Heart right ventricle (tissue), 16 donors: ENCODE results near the gene INPP5A. TPM values are rescaled to one million over a fixed set of nuclear protein-coding genes. Genes with fewer than 3 reads are reported as not detected.

Experiments
- ATAC-seq, 8 donors: fragments of 200-7000 bp; cut with Tn5 transposase; one replicate each; pipeline ENCODE4 v1.9.1; 2020; ENCODE audit warnings: mild to moderate bottlenecking in 8 of 8, moderate library complexity in 8 of 8, moderate number of reproducible peaks in 1 of 8
- DNase-seq, 2 donors: peaks; one replicate each; pipeline ENCODE4 v3.0.0-alpha.2; 2020
- H3K27ac ChIP-seq, 10 donors: fragments of 200-600 bp; sonication (generic) in 2 of 10; one replicate each; pipeline versions ENCODE4 v1.5.0 to v1.8.0; 2020 to 2022; ENCODE audit warnings: mild to moderate bottlenecking in 3 of 10
- H3K27me3 ChIP-seq, 7 donors: fragments of 200-600 bp; one replicate each; pipeline ENCODE4 v1.8.0; 2021 to 2022; ENCODE audit warnings: mild to moderate bottlenecking in 2 of 7
- H3K36me3 ChIP-seq, 9 donors: fragments of 200-600 bp; sonication (generic) in 1 of 9; one replicate each; pipeline versions ENCODE4 v1.5.0 to v1.8.0; 2020 to 2022; ENCODE audit warnings: mild to moderate bottlenecking in 2 of 9
- H3K4me1 ChIP-seq, 9 donors: fragments of 200-600 bp; sonication (generic) in 1 of 9; one replicate each; pipeline versions ENCODE4 v1.5.0 to v1.8.0; 2020 to 2022; ENCODE audit warnings: mild to moderate bottlenecking in 4 of 9
- H3K4me3 ChIP-seq, 10 donors: fragments of 200-600 bp; sonication (generic) in 2 of 10; one replicate each; pipeline versions ENCODE4 v1.5.0 to v1.8.0; 2020 to 2022; ENCODE audit warnings: mild to moderate bottlenecking in 7 of 10, moderate library complexity in 2 of 10
- H3K9me3 ChIP-seq, 11 donors: fragments of 200-600 bp in 10 of 11; sonication (generic) in 2 of 11; one replicate each; pipeline versions ENCODE4 v1.5.0 to v1.8.0; 2013 to 2022; ENCODE audit warnings: mild to moderate bottlenecking in 2 of 11, control low read depth in 1 of 11, moderate library complexity in 1 of 11
- WGBS, 2 donors: extraction: QIAGEN DNeasy Blood & Tissue Kit; methylation state at CpG; one replicate each; pipeline ENCODE4 v1.1.7; 2013; ENCODE audit warnings: inconsistent platforms in 1 of 2; 5-methylcytosine and 5-hydroxymethylcytosine counted together
- intact Hi-C, 10 donors: fragments of 100-400 bp; cut with DNase I; formaldehyde crosslinking; loops; one replicate each; pipeline versions ENCODE4 v1.11.1 to v1.14.2; 2022
- long read RNA-seq, 3 donors: library from polyadenylated mRNA; unstranded; transcript quantifications; one replicate each; pipeline ENCODE4 v2.0.0, GENCODE V29; 2020 to 2021
- polyA plus RNA-seq, 2 donors: library from polyadenylated mRNA; stranded (reverse); fragments of 200-250 nt; gene quantifications; one replicate each; pipeline ENCODE4 v1.2.3, GENCODE V29; 2013
- total RNA-seq, 10 donors: library from RNA; stranded (reverse); fragmentation: NEBNext Ultra II Directional in 3 of 10; extraction: Animal tissue kit (Norgen Biotek cat#: 25700) in 3 of 10; gene quantifications; one replicate each; pipeline versions ENCODE4 v1.2.1 to v1.2.4, GENCODE V29; 2021 to 2023
- TF ChIP-seq, protein P1 (sequence below), 9 donors: fragments of 200-600 bp; sonication (generic) in 2 of 9; IDR thresholded peaks; one replicate each; pipeline versions ENCODE4 v1.5.0 to v1.8.0; 2021 to 2022; ENCODE audit warnings: antibody characterized with exemption in 9 of 9, mild to moderate bottlenecking in 5 of 9, moderate library complexity in 1 of 9
- donor health status: Arrhythmogenic right ventricular cardiomyopathy.
- donor health status: ischemic (EF 13 %, LVEDD 7.1; RV severe dilation, severe dysfunction).
- donor health status: healthy with polysubstance abuse.
- donor health status: DM: no; HTN: yes; CAD: no.
- donor health status: DM: no; HTN: no; CAD: no.
- donor health status: ischemic (EF 25% LVEDD 6.9; RV normal size, moderate dysfunction).
- donor health status: ischemic (EF 25% LVEDD 5.7; RV mildly dilated, moderate dysfunction).
- donor health status: healthy.
- donor health status: DM: yes; HTN: yes; CAD: no.
- donor health status: Ischemic cardiomyopathy.
- donor health status: ischemic (EF 35%, LVEDD 5.7; RV mildly dilated, moderate dysfunction).
- donor health status: nonischemic (EF 11% LVEDD 7.7; RV severe dilation, severe dysfunction).
- donor health status: DM: yes; HTN: yes; CAD: no.
- donor health status: PGD.
- donor health status: ischemic (EF 29% LVEDD 5.4; RV normal size, mild dysfunction).
- donor health status: nonischemic (EF 23%, LVEDD 6.1; RV moderate dilation, normal function).

The INPP5A gene, protein sequence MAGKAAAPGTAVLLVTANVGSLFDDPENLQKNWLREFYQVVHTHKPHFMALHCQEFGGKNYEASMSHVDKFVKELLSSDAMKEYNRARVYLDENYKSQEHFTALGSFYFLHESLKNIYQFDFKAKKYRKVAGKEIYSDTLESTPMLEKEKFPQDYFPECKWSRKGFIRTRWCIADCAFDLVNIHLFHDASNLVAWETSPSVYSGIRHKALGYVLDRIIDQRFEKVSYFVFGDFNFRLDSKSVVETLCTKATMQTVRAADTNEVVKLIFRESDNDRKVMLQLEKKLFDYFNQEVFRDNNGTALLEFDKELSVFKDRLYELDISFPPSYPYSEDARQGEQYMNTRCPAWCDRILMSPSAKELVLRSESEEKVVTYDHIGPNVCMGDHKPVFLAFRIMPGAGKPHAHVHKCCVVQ
- total RNA-seq (100 to 1,000 TPM in 8 of 10 donors, 10 to 100 TPM in 2; 92.6 to 122 (median 109) TPM), polyA plus RNA-seq (10 to 100 TPM; 30.4 to 45.1 TPM)
- long read RNA-seq, donor 1, transcript INPP5A-203 (16 exons, 2,967 nt) = major isoform, 170 of 237 reads
- long read RNA-seq, donor 1, partial matches to known transcripts = 49 of 237 reads
- long read RNA-seq, donor 1, other reads (novel, unspliced or antisense) = 18 of 237 reads
- long read RNA-seq, donor 2, transcript INPP5A-203 (16 exons, 2,967 nt) = major isoform, 148 of 223 reads
- long read RNA-seq, donor 2, partial matches to known transcripts = 58 of 223 reads
- long read RNA-seq, donor 2, other reads (novel, unspliced or antisense) = 17 of 223 reads
- long read RNA-seq, donor 3, partial matches to known transcripts = 169 of 185 reads
- long read RNA-seq, donor 3, other reads (novel, unspliced or antisense) = 13 of 185 reads

- H3K27ac ChIP-seq = peak within 1 kb of the TSS; percentile 75 to 97 (median 90)
- DNase-seq (no peak), ATAC-seq (peak in 1 of 8 donors; percentile 95)
- TF ChIP-seq, protein P1, sequence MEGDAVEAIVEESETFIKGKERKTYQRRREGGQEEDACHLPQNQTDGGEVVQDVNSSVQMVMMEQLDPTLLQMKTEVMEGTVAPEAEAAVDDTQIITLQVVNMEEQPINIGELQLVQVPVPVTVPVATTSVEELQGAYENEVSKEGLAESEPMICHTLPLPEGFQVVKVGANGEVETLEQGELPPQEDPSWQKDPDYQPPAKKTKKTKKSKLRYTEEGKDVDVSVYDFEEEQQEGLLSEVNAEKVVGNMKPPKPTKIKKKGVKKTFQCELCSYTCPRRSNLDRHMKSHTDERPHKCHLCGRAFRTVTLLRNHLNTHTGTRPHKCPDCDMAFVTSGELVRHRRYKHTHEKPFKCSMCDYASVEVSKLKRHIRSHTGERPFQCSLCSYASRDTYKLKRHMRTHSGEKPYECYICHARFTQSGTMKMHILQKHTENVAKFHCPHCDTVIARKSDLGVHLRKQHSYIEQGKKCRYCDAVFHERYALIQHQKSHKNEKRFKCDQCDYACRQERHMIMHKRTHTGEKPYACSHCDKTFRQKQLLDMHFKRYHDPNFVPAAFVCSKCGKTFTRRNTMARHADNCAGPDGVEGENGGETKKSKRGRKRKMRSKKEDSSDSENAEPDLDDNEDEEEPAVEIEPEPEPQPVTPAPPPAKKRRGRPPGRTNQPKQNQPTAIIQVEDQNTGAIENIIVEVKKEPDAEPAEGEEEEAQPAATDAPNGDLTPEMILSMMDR (IDR thresholded peaks at IDR 0.05) = no peak
- no peaks in the 10 kb centered on the region for H3K36me3 ChIP-seq
- 0% methylated on average over 2 to 50 of the region's 50 CpGs for WGBS, 2 donors
- intact Hi-C loops = loop anchor here in 8 of 10 donors (1.0 to 10.0 kb wide), 15 partner anchors 19 to 100 kb away; no protein-coding TSS in a partner anchor
- H3K27me3 ChIP-seq = no peaks in the 10 kb centered on the region
- H3K9me3 ChIP-seq = no peaks in the 10 kb centered on the region
- H3K4me3 ChIP-seq = peak within 1 kb of the TSS; percentile 54 to 90 (median 82)
- H3K4me1 ChIP-seq = peaks cover 24 to 61% (median 59%) of the 10 kb centered on the region in 9 donors
Measured at GRCh38 chr10:132537684-132538001, at the start of gene INPP5A. INPP5A (plus strand) TSS chr10:132537787; CDS start chr10:132538097, 310 bp downstream.

- no peak overlapping the region for H3K27ac ChIP-seq
- intact Hi-C loops = no loop called here
- no peaks in the 10 kb centered on the region for H3K9me3 ChIP-seq
- no peak for DNase-seq
- no peaks in the 10 kb centered on the region for H3K36me3 ChIP-seq
- WGBS, 2 donors = 95 to 97% methylated on average over 16 of the region's 16 CpGs
- peak in 2 of 8 donors; percentile 7 to 28 for ATAC-seq
- peaks cover 0 to 11% (median 0%) of the 10 kb centered on the region in 9 donors for H3K4me1 ChIP-seq
- no peak overlapping the region for H3K4me3 ChIP-seq
- TF ChIP-seq, protein P1 (IDR thresholded peaks at IDR 0.05) = no peak
- no peaks in the 10 kb centered on the region for H3K27me3 ChIP-seq
Measured at GRCh38 chr10:132488231-132488821, 49.3 kb upstream of the INPP5A start.

DNA sequence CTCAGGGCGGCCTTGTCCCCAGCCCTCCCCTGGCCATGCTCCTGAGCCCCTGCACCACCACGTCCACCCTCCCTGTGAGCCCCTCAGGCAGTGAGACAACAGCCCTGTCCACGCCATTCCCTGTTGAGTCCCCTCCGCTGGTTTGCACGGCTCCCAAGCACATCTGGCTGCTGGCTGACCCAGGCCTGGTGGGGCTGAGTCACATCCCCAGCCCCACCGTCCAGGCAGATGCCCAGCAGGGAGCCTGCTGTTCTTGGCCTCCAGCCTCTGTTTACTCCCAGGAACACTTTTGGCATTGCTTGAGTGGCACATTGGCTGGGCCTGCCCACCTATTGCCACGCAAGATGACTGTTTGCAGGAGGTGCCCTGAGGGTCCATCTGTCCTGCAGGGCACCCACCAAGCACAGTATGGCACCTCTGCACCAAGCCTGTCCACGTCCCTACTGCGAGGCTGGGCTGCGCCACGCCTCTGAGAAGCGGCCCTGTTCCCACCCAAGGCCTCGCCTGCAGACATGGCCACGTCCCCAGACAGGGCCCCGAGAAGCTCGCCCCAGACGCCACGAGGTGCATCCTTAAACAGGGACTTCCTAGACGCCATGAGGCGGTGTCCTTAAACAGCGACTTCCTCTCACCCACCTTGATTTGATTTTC is 48.4 kb upstream of the INPP5A start:
- no peaks in the 10 kb centered on the region for H3K27me3 ChIP-seq
- H3K4me3 ChIP-seq = no peak overlapping the region
- no peak overlapping the region for H3K27ac ChIP-seq
- TF ChIP-seq, protein P1 (IDR thresholded peaks at IDR 0.05) = no peak
- DNase-seq = no peak
- intact Hi-C loops = no loop called here
- no peaks in the 10 kb centered on the region for H3K9me3 ChIP-seq
- no peaks in the 10 kb centered on the region for H3K36me3 ChIP-seq
- WGBS, 2 donors = 91% methylated on average over 21 of the region's 21 CpGs
- ATAC-seq = peak in 1 of 8 donors; percentile 6
- peaks cover 0 to 16% (median 0%) of the 10 kb centered on the region in 9 donors for H3K4me1 ChIP-seq
